ENCODE measurements around the gene ARMC10.
"Not testable (repeated sequence)": the region's sequence is repeated elsewhere in the genome, so short reads cannot be mapped to it uniquely, and the experiment has no call there.

The ARMC10 gene

GRCh38 chr7:103078226-103078625 is 3.3 kb downstream of the ARMC10 start:
- DNase-seq (ENCODE audit: low spot score): not testable (repeated sequence)

DNA sequence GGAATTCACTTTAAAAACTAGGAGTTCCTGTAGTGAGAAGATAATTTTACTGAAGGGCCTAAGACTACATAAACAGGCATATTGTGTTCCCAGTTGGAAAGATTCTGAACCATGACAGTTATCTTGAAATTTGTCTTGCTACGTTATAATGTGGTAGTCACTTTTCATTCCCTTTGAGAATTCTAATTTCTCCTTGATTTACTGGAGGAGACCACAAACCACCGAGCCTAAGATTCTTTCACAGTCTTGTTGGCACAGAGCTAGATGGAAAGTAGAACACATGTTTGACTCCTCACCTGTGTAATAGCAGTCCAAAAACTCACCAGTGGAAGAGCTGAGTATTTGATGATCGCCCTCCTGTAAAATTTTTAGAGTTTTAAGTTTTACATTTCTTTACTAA is 4.9 kb downstream of the ARMC10 start:
- DNase-seq (ENCODE audit: low spot score): no peak

GRCh38 chr7:103080923-103081322 is 6.0 kb downstream of the ARMC10 start:
- no peak for DNase-seq (ENCODE audit: low spot score)

DNA sequence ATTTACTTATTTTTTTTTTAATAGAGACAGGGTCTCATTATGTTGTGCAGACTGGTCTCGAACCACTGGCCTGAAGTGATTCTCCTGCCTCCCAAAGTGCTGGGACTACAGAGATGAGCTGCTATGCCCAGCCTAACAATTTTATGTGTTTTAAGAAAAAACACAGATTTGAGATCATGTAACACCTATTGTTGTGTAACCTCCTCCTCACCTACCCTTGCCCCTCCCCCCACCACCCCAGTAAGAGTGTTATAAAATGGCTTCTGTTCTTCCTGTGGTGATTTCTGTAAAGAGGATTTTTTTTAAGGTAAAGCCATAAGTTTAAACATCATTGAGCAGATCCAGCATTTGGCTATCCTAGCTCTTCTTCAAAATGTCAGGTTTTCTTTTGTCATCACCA is 7.6 kb downstream of the ARMC10 start:
- no peak for DNase-seq (ENCODE audit: low spot score)

- DNase-seq (ENCODE audit: low spot score): no peak
Measured at GRCh38 chr7:103083210-103083609, 8.3 kb downstream of the ARMC10 start.

DNA sequence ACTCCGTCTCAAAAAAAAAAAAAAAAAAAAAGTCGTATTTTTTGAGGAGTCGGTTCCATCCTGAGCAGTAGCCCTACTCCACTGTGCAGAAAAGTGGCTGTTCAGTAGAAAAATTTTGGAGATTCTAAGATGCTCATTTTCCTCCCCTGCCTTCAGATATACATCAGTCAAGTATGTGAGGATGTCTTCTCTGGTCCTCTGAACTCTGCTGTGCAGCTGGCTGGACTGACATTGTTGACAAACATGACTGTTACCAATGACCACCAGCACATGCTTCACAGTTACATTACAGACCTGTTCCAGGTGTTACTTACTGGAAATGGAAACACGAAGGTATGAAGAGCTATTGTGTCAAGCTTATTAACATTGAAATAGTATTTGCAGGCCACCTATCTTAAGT is 17.4 kb downstream of the ARMC10 start:
- not testable (repeated sequence) for DNase-seq (ENCODE audit: low spot score)

- DNase-seq (ENCODE audit: low spot score): no peak
Measured at GRCh38 chr7:103093429-103093828, 18.5 kb downstream of the ARMC10 start.

DNA sequence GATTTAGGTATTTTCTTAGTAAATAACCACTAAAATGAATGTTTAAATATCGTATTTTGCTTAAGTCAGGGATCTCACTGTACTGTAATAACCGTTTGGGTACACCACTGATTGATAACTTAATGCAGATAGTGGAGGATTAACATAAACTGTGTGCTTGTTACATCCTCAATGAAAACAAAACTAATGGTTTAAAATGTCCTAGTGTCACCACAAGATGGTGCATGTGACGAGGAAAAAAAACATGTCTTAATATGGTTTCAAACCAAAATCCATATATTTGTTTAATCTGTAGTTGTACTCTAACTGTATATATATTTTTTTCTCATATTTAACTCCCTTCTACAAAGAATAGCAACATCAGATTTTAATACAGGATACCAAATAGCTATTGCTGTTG is 19.2 kb downstream of the ARMC10 start:
- DNase-seq (ENCODE audit: low spot score): no peak

DNA sequence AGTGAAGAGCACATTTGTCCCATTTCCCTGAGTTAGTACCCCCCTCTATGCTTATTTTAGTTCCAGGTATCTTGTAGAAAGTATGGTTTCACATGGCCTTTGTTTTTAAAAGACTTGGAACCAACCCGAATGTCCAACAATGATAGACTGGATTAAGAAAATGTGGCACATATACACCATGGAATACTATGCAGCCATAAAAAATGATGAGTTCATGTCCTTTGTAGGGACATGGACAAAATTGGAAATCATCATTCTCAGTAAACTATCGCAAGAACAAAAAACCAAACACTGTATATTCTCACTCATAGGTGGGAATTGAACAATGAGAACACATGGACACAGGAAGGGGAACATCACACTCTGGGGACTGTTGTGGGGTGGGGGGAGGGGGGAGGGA is 20.6 kb downstream of the ARMC10 start:
- not testable (repeated sequence) for DNase-seq (ENCODE audit: low spot score)

DNA sequence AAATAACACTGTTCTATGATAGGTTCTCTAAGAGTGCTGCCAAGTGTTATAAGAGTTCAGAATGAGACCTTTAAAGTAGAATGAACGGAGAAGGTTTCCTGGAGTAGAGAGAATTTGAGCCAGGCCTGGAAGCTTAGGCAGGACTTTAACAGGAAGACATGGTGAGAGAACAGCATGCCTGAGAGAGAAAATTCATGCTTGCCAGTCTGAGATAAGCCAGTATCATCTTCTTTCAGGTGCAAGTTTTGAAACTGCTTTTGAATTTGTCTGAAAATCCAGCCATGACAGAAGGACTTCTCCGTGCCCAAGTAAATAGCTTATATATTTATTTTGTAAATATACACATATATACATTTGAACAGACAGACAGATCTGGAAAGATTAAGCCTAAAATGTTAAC is 22.1 kb downstream of the ARMC10 start:
- DNase-seq (ENCODE audit: low spot score): no peak

GRCh38 chr7:103100348-103100747 is 25.4 kb downstream of the ARMC10 start:
- DNase-seq (ENCODE audit: low spot score): no peak

DNA sequence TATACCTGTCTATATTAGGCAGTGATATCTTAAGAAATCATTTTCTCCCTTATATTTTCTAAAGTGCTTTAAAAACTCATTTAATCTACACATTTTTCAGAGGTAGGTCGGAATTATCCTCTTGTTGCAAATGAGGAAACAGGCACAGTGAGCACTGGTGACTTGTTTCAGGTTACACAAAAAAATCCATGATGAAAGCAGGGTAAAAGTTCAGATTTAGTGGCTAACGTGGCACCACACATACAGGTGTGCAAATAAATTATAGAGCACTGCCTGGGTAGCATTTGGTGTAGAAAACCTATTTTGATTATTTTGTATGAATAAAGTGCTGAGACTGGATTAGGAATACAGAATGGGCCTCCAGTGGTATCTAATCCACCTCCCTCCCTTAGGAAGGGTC is 26.6 kb downstream of the ARMC10 start:
- no peak for DNase-seq (ENCODE audit: low spot score)

DNA sequence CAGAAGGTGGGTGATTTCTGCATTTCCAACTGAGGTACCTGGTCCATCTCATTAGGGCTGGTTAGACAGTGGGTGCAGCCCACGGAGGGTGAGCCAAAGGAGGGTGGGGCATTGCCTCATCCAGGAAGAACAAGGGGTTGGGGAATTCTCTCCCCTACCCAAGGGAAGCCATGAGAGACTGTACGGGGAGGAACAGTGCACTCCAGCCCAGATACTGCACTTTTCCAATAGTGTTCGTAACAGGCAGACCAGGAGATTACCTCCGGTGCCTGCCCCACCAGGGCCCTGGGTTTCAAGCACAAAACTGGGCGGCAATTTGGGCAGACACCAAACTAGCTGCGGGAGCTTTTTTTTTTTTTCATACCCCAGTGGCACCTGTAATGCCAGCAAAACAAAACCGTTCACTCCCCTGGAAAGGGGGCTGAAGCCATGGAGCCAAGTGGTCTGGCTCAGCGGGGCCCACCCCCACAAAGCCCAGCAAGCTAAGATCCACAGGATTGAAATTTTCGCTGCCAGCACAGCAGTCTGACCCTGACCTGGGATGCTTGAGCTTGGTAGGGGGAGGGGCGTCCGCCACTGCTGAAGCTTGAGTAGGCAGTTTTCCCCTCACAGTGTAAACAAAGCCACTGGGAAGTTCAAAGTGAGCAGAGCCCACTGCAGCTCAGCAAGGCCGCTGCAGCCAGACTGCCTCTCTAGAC is 31.2 kb downstream of the ARMC10 start:
- DNase-seq (ENCODE audit: low spot score): no peak

DNA sequence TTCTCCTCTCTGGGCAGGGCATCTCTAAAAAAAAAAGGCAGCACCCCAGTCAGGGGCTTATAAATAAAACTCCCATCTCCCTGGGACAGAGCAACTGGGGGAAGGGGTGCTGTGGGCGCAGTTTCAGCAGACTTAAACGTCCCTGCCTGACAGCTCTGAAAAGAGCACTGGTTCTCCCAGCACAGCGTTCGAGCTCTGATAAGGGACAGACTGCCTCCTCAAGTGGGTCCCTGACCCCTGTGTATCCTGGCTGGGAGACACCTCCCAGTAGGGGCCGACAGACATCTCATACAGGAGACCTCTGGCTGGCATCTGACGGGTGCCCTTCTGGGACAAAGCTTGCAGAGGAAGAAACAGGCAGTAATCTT is 31.7 kb downstream of the ARMC10 start:
- DNase-seq (ENCODE audit: low spot score): not testable (repeated sequence)

DNA sequence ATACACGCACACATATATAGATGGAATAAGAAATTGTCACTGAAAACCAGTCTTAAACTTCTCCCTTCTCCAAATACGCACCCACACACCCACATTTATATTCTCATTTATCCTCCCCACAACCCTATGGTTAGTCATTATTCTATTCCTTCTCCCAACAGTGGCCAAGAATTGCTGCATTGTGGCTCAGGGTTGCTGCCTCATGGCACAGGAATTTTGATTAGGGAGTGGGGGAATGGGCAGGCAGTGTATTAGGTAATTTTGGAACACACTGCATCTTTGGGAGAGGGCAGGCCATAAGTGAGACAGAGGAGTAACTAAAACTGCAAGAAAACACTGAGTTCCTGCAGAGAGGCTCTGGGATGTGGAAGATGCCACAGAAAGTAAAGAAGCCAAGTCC is 38.2 kb downstream of the ARMC10 start:
- DNase-seq (ENCODE audit: low spot score): no peak

DNA sequence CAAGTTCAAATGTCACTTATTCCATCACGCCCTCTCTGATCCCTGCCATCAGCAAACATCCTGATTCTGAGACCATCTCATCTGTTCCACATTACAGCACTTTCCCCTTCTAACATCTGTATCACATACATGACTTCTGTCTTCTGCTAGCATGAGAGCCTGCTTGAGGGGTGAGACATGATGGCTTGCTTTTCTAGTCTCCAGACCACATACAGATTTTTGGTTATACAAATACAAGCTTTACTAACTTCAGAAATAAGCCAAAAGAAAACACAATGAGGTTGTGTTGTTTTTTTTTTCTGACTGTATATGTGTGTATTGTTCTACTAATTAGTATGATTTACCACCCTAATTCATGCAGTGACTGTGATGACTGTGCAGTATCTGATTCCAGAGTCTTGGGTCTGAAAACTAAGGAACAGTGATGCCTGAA is 39.7 kb downstream of the ARMC10 start:
- peak; percentile 59 for DNase-seq (ENCODE audit: low spot score)

DNA sequence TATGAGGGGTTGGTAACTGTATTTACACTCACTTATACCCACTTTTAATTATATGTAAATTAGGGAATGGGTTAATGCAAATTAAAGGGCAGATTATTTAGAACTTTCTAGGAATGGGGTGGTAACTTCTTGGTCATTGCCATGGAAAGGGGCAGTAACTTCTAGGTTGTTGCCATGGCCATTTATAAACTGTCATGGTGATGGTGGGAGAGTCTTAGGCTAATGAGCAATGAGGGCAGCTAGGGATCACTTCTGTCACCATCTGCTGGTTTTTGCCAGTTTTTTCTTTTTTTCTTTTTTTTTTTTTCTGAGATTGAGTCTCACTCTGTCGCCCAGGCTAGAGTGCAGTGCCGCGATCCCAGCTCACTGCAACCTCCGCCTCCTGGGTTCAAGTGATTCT is 40.8 kb downstream of the ARMC10 start:
- DNase-seq (ENCODE audit: low spot score): no peak

- peak; percentile 24 for DNase-seq (ENCODE audit: low spot score)
Measured at GRCh38 chr7:103116511-103116910, 41.6 kb downstream of the ARMC10 start.

DNA sequence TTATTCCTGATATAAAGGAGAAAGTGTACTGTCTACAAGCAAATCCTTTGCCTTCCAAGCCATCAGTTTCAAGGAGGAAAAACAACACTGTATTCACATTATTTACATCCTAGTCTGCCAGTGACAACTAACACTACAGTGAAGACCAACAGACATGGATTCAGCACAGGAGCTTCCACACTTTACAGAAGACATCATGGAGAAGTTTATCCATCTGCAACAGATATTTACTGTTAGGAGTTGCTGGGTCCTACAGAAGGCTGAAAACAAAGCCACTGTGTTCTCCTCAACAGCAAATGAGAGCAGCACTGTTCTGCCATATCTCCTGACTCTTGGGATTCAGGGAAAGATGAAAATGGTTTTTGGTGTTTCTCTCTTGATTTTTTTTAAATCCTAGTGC is 42.1 kb downstream of the ARMC10 start:
- peak; percentile 78 for DNase-seq (ENCODE audit: low spot score)

DNA sequence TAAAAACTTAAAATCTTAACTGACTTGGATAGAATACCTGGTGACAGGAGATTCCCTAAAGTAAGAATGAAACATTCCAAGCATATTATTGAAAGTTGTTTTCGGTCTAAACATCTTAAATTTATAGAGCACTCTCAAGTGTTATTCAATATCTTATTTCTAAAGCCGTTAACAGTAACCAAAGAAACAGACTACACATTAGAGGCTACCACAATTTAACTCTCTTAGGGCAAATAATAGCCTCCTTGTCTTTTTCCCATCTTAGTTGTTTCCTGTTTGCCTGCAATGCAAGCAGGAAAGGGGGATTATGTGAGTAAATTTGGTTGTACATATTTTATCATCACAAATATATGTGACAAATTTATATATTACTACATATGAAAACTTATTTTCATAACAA is 42.5 kb downstream of the ARMC10 start:
- DNase-seq (ENCODE audit: low spot score): no peak

- DNase-seq (ENCODE audit: low spot score): no peak
Measured at GRCh38 chr7:103119791-103120291, 44.9 kb downstream of the ARMC10 start.

DNA sequence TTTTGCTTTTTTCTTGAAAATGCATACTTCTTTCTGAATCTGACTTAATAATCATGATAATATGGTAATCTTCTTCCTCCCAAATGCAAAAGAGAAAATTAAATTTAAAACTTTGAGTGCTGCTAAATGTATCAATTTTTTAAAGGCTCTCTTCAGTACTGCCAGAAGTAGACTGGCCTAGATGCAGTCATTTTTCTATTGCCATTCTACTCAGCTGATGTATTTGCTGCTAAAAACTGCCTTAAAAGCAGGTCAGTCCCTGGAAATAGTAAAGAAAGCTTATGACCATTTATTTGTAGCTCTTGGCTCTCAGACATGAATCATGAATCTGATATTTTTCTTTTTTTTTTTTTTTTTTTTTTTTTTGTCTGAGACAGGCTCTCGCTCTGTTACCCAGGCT is 45.4 kb downstream of the ARMC10 start:
- no peak for DNase-seq (ENCODE audit: low spot score)

- no peak for DNase-seq (ENCODE audit: low spot score)
Measured at GRCh38 chr7:103121641-103122040, 46.7 kb downstream of the ARMC10 start.

DNA sequence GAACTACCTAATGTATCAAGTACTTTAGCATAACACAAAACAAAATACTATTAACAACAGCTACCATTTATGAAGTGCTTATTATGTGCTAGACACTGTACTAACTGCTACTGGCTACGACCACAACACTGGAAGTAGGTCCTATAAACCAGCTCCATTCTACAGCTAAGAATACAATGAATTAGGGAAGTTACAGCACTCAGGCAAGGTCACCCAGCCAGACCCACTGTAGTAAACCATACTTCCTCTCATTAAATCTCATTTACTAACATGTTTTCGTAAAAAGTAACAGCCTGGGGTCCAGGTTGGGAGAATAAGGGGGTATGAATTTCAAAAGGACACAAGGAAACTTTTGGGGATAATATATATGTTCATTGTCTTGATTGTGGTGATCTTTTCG is 48.6 kb downstream of the ARMC10 start:
- DNase-seq (ENCODE audit: low spot score): no peak
